SK-N-SH (cell line): Measurements from ENCODE around the gene ANKMY1. TPM values are rescaled to one million over a fixed set of nuclear protein-coding genes. Genes with fewer than 3 reads are reported as not detected.

Experiments used
- CTCF ChIA-PET: fragments of 300-600, 350-600 bp; formaldehyde crosslinking; extraction: SDS; loops from one replicate; lab custom pipeline; 2021; lab: Yijun Ruan, JAX
- POLR2A ChIA-PET: fragments of 350-600 bp; sonication (Branson Sonifier 250); formaldehyde crosslinking; extraction: SDS; loops from one replicate; lab custom pipeline; 2020; ENCODE audit warnings: antibody characterized with exemption, inconsistent platforms; lab: Yijun Ruan, JAX
- DNase-seq: peaks from one replicate; pipeline ENCODE4 v3.0.0; 2012
- H2AFZ ChIP-seq: fragments of 200-600 bp; sonication (generic); 2 replicates; pipeline ENCODE4 v1.8.1; 2016; ENCODE audit warnings: antibody characterized with exemption, mild to moderate bottlenecking, low read depth
- H3F3A ChIP-seq: fragments of 200-600 bp; sonication (generic); replicated peaks from 2 replicates; pipeline ENCODE3; 2016; ENCODE audit warnings: antibody characterized with exemption, mild to moderate bottlenecking; ENCODE audit not compliant: insufficient read depth
- H3K27ac ChIP-seq, 2 experiments: fragments of 200-500 bp in 1 of 2; fragments of 200-600 bp in 1 of 2; sonication (Bioruptor generic) in 1 of 2; sonication (generic), shearing (Covaris generic) in 1 of 2; 2 replicates each; pipeline versions ENCODE4 v1.5.1 to v1.6.1; 2014 to 2016; ENCODE audit warnings: low read depth in 2 of 2, inconsistent platforms in 1 of 2, low read length in 1 of 2, mild to moderate bottlenecking in 1 of 2, mixed read lengths in 1 of 2
- H3K27me3 ChIP-seq: fragments of 200-600 bp; sonication (generic), shearing (Covaris generic); 2 replicates; pipeline ENCODE4 v1.6.1; 2016; ENCODE audit warnings: mixed run types; ENCODE audit not compliant: insufficient read depth
- H3K36me3 ChIP-seq, 2 experiments: fragments of 200-500 bp in 1 of 2; fragments of 200-600 bp in 1 of 2; sonication (Bioruptor generic) in 1 of 2; sonication (generic) in 1 of 2; replicated peaks in 1 of 2; 2 replicates each; pipeline versions ENCODE3 to v1.5.1; 2014 to 2016; ENCODE audit warnings: low read length in 1 of 2, mild to moderate bottlenecking in 1 of 2; ENCODE audit not compliant: insufficient read depth in 2 of 2, control insufficient read depth in 1 of 2
- H3K4me1 ChIP-seq, 2 experiments: fragments of 200-500 bp in 1 of 2; fragments of 200-600 bp in 1 of 2; sonication (Bioruptor generic) in 1 of 2; sonication (generic), shearing (Covaris generic) in 1 of 2; 2 replicates each; pipeline versions ENCODE4 v1.5.1 to v1.6.1; 2014 to 2016; ENCODE audit warnings: low read depth in 1 of 2, low read length in 1 of 2, mixed run types in 1 of 2; ENCODE audit not compliant: insufficient read depth in 2 of 2, control insufficient read depth in 1 of 2
- H3K4me2 ChIP-seq: fragments of 200-600 bp; sonication (generic), shearing (Covaris generic); 2 replicates; pipeline ENCODE4 v1.6.1; 2017; ENCODE audit warnings: mixed run types
- H3K4me3 ChIP-seq, 2 experiments: fragments of 200-500 bp in 1 of 2; fragments of 200-600 bp in 1 of 2; sonication (Bioruptor generic) in 1 of 2; sonication (generic), shearing (Covaris generic) in 1 of 2; 2 replicates each; pipeline versions ENCODE4 v1.5.1 to v1.8.1; 2014 to 2016; ENCODE audit warnings: low read depth in 2 of 2, inconsistent platforms in 1 of 2, low read length in 1 of 2, mild to moderate bottlenecking in 1 of 2, mixed read lengths in 1 of 2, moderate library complexity in 1 of 2
- H3K79me2 ChIP-seq: fragments of 200-600 bp; sonication (generic); 2 replicates; pipeline ENCODE4 v1.8.1; 2017; ENCODE audit warnings: mild to moderate bottlenecking; ENCODE audit not compliant: insufficient read depth
- H3K9ac ChIP-seq: fragments of 200-600 bp; sonication (generic); 2 replicates; pipeline ENCODE4 v1.6.1; 2017; ENCODE audit warnings: mixed run types
- H3K9me2 ChIP-seq: fragments of 200-600 bp; sonication (generic); 2 replicates; pipeline ENCODE4 v1.6.1; 2017; ENCODE audit warnings: mixed run types
- H3K9me3 ChIP-seq: fragments of 200-600 bp; sonication (generic); 2 replicates; pipeline ENCODE4 v1.6.1; 2017; ENCODE audit warnings: mixed run types, mild to moderate bottlenecking, moderate library complexity
- H4K20me1 ChIP-seq: fragments of 200-600 bp; sonication (generic); 2 replicates; pipeline ENCODE4 v1.6.1; 2017; ENCODE audit warnings: mild to moderate bottlenecking, mixed run types; ENCODE audit not compliant: insufficient read depth
- ELF1 ChIP-seq: IDR thresholded peaks from 2 replicates; pipeline ENCODE4 v1.4.0; 2012
- EP300 ChIP-seq, 2 experiments: IDR thresholded peaks; 2 replicates each; pipeline versions ENCODE4 v1.4.0 to v1.6.1; 2012; ENCODE audit warnings: borderline replicate concordance in 1 of 2, low read depth in 1 of 2, low read length in 1 of 2
- FOXM1 ChIP-seq: IDR thresholded peaks from 2 replicates; pipeline ENCODE4 v1.4.0; 2012; ENCODE audit warnings: low read depth, mild to moderate bottlenecking
- IRF3 ChIP-seq: fragments of 150-350 bp; IDR thresholded peaks from 2 replicates; pipeline ENCODE4 v1.6.1; 2016; ENCODE audit warnings: mild to moderate bottlenecking, low read depth, low read length
- MAX ChIP-seq: IDR thresholded peaks from 2 replicates; pipeline ENCODE4 v1.4.0; 2012; ENCODE audit warnings: low read depth
- MXI1 ChIP-seq: IDR thresholded peaks from 2 replicates; pipeline ENCODE4 v1.6.1; 2012; ENCODE audit warnings: mild to moderate bottlenecking, low read depth, low read length, improper control_type of control experiment
- NFIC ChIP-seq: IDR thresholded peaks from 2 replicates; pipeline ENCODE4 v1.4.0; 2012; ENCODE audit warnings: borderline replicate concordance
- PBX3 ChIP-seq: IDR thresholded peaks from 2 replicates; pipeline ENCODE4; 2012
- POLR2AphosphoS5 ChIP-seq: IDR thresholded peaks from 2 replicates; pipeline ENCODE4 v1.6.1; 2012; ENCODE audit warnings: low read depth, low read length
- RXRA ChIP-seq: IDR thresholded peaks from 2 replicates; pipeline ENCODE4 v1.4.0; 2012; ENCODE audit warnings: low read depth, mild to moderate bottlenecking, borderline replicate concordance
- SIN3A ChIP-seq: IDR thresholded peaks from 2 replicates; pipeline ENCODE4 v1.6.1; 2012; ENCODE audit warnings: low read depth, mild to moderate bottlenecking, low read length, moderate library complexity, borderline replicate concordance
- TAF1 ChIP-seq: IDR thresholded peaks from 2 replicates; pipeline ENCODE4 v1.6.1; 2012; ENCODE audit warnings: low read depth, mild to moderate bottlenecking, low read length, moderate library complexity, borderline replicate concordance
- USF2 ChIP-seq: fragments of 150-350 bp; IDR thresholded peaks from 2 replicates; pipeline ENCODE4 v1.6.1; 2017; ENCODE audit warnings: antibody characterized with exemption, low read length, low read depth, borderline replicate concordance
- YY1 ChIP-seq: IDR thresholded peaks from 2 replicates; pipeline ENCODE4 v1.4.0; 2012; ENCODE audit warnings: low read depth, mild to moderate bottlenecking
- WGBS: methylation state at CpG from one replicate; pipeline ENCODE4 v1.1.6; 2017; ENCODE audit warnings: low lambda C conversion rate; 5-methylcytosine and 5-hydroxymethylcytosine counted together
- polyA plus RNA-seq, 3 experiments: library from polyadenylated mRNA; depleted of rRNA; stranded (reverse); fragments of >200 nt; gene quantifications; 2 replicates each; pipeline ENCODE4 v1.2.3, GENCODE V29; 2012
- TF ChIP-seq, protein P1 (sequence below): fragments of 200-600 bp; sonication (generic); IDR thresholded peaks from 2 replicates; pipeline ENCODE4 v1.6.1; 2017; ENCODE audit warnings: antibody characterized with exemption, mild to moderate bottlenecking, moderate library complexity

Gene ANKMY1
- polyA plus RNA-seq, 1 of the 3 experiments (the other 2 are of a cell fraction) = 12.1 TPM

- Histone ChIP-seq H3K27ac (peak within 1 kb of the TSS in 1 of 2 experiments; percentile 67; a peak in 3 of 4 replicates), H3K36me3 (peaks cover 0 to 4% of the 10 kb centered on the region in 2 experiments), H3K4me2 (peak within 1 kb of the TSS; percentile 98), H3F3A (peaks cover 7% of the 10 kb centered on the region), H3K9me3 (no peaks in the 10 kb centered on the region), H3K27me3 (no peaks in the 10 kb centered on the region), H4K20me1 (0 out of 2 replicates have a peak, but pooled peaks cover 12% of the 10 kb centered on the region), H3K79me2 (peaks cover 26% of the 10 kb centered on the region; the same call in 1 of the 2 replicates), H3K4me3 (peak within 1 kb of the TSS; percentile 73 to 80), H2AFZ (peak within 1 kb of the TSS; percentile 81; the same call in 1 of the 2 replicates), H3K9ac (peak within 1 kb of the TSS; percentile 68), H3K4me1 (peaks cover 26 to 39% of the 10 kb centered on the region in 2 experiments; a peak in 3 of 4 replicates), H3K9me2 (no peaks in the 10 kb centered on the region)
- ChIA-PET POLR2A (interaction anchor here (1.6 to 1.7 kb wide), 2 partner anchors 10 to 18 kb away, joined by 3 to 25 read pairs; partner anchors contain the start of gene CAPN10), CTCF (interaction anchor here (0.7 to 2.9 kb wide), 8 partner anchors 12 to 272 kb away, joined by 3 to 31 read pairs (median 4); partner anchors contain the start of gene CAPN10)
- peak; percentile 90 for DNase-seq
- TF ChIP-seq FOXM1 (no peak), TAF1 (no peak), ELF1 (no peak), SIN3A (peak; percentile 30; the same call in 1 of the 2 replicates), IRF3 (no peak), PBX3 (no peak), NFIC (no peak), RXRA (no peak), USF2 (no peak), MXI1 (peak; percentile 90), YY1 (no peak), POLR2AphosphoS5 (no peak), EP300 (IDR thresholded peaks at IDR 0.05; ENCODE audit: borderline replicate concordance in 1 of 2, low read depth in 1 of 2, low read length in 1 of 2) (no peak), MAX (0 out of 2 replicates have a peak, but pooled peaks have one; percentile 45)
- TF ChIP-seq, protein P1, sequence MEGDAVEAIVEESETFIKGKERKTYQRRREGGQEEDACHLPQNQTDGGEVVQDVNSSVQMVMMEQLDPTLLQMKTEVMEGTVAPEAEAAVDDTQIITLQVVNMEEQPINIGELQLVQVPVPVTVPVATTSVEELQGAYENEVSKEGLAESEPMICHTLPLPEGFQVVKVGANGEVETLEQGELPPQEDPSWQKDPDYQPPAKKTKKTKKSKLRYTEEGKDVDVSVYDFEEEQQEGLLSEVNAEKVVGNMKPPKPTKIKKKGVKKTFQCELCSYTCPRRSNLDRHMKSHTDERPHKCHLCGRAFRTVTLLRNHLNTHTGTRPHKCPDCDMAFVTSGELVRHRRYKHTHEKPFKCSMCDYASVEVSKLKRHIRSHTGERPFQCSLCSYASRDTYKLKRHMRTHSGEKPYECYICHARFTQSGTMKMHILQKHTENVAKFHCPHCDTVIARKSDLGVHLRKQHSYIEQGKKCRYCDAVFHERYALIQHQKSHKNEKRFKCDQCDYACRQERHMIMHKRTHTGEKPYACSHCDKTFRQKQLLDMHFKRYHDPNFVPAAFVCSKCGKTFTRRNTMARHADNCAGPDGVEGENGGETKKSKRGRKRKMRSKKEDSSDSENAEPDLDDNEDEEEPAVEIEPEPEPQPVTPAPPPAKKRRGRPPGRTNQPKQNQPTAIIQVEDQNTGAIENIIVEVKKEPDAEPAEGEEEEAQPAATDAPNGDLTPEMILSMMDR = 0 out of 2 replicates have a peak, but pooled peaks have one; percentile 9
- 1% methylated on average over 10 of the region's 106 CpGs for WGBS
Measured at GRCh38 chr2:240567872-240568677, 10.3 kb upstream of the ANKMY1 start, which contains the start of gene RNPEPL1. Gene RNPEPL1, plus strand, starts transcription at chr2:240568484. Its CDS starts 103 bp downstream, at chr2:240568587.
